Panc1 (cell line): ENCODE results near the gene PPIB. TPM values are rescaled to one million over a fixed set of nuclear protein-coding genes. Genes with fewer than 3 reads are reported as not detected.

ENCODE experiments used
- ATAC-seq: fragments of 200-7000 bp; cut with Tn5 transposase; 2 replicates; pipeline ENCODE4 v1.9.1; 2020; ENCODE audit warnings: mild to moderate bottlenecking, moderate library complexity
- BruUV-seq: library from RNA; stranded (reverse); fragments of 400-500 nt; replicated peaks from 2 replicates; lab custom pipeline; 2021; lab: Mats Ljungman, UMichigan
- CTCF ChIA-PET: fragments of 300-600 bp; sonication (Branson Sonifier 250); formaldehyde crosslinking; loops from one replicate; lab custom pipeline; 2022; ENCODE audit warnings: antibody characterized with exemption; lab: Charles Lee
- POLR2A ChIA-PET: fragments of 300-600 bp; sonication (Branson Sonifier 250); formaldehyde crosslinking; loops from one replicate; lab custom pipeline; 2022; ENCODE audit warnings: antibody characterized with exemption; lab: Charles Lee
- DNase-seq: peaks from one replicate; pipeline ENCODE4 v3.0.0-alpha.2; 2010; ENCODE audit warnings: low read depth, low spot score
- H3K27ac ChIP-seq: 2 replicates; pipeline ENCODE4 v1.5.1; 2011; ENCODE audit warnings: mild to moderate bottlenecking, low read length, inconsistent platforms
- H3K27me3 ChIP-seq: fragments of 200-500 bp; sonication (Bioruptor generic); 2 replicates; pipeline ENCODE4 v1.6.0; 2014; ENCODE audit warnings: low read length, inconsistent platforms; ENCODE audit not compliant: control insufficient read depth, insufficient read depth
- H3K36me3 ChIP-seq: fragments of 200-500 bp; sonication (Bioruptor generic); 2 replicates; pipeline ENCODE4 v1.5.1; 2014; ENCODE audit warnings: inconsistent platforms, mild to moderate bottlenecking, low read length, moderate library complexity; ENCODE audit not compliant: control insufficient read depth, insufficient read depth
- H3K4me1 ChIP-seq: 2 replicates; pipeline ENCODE4 v1.5.1; 2011; ENCODE audit warnings: inconsistent platforms, mild to moderate bottlenecking, low read length, moderate library complexity; ENCODE audit not compliant: control insufficient read depth, insufficient read depth
- H3K4me3 ChIP-seq, 2 experiments: 2 replicates each; pipeline ENCODE4 v1.5.1; 2011 to 2012; ENCODE audit warnings: low read depth in 2 of 2, low read length in 2 of 2, mild to moderate bottlenecking in 2 of 2, inconsistent platforms in 1 of 2, moderate library complexity in 1 of 2
- H3K9me3 ChIP-seq: fragments of 200-500 bp; sonication (Bioruptor generic); 2 replicates; pipeline ENCODE4 v1.5.1; 2014; ENCODE audit warnings: low read depth, mild to moderate bottlenecking, inconsistent platforms, low read length, moderate library complexity; ENCODE audit not compliant: control insufficient read depth, insufficient read depth
- CTCF ChIP-seq: fragments of 450-650 bp; IDR thresholded peaks from 2 replicates; pipeline ENCODE4 v1.5.1; 2017; ENCODE audit warnings: mild to moderate bottlenecking
- POLR2AphosphoS5 ChIP-seq: IDR thresholded peaks from 2 replicates; pipeline ENCODE4 v1.6.1; 2012; ENCODE audit warnings: mild to moderate bottlenecking, low read depth, low read length, moderate library complexity
- REST ChIP-seq, 2 experiments: IDR thresholded peaks; 2 replicates each; pipeline ENCODE4 v1.6.1; 2011 to 2012; ENCODE audit warnings: low read depth in 2 of 2, control low read depth in 1 of 2, low read length in 1 of 2, mild to moderate bottlenecking in 1 of 2, moderate library complexity in 1 of 2; ENCODE audit not compliant: insufficient read depth in 1 of 2
- SIN3A ChIP-seq: IDR thresholded peaks from 2 replicates; pipeline ENCODE4 v1.6.1; 2012; ENCODE audit warnings: low read depth, mild to moderate bottlenecking, low read length, moderate library complexity, borderline replicate concordance; ENCODE audit not compliant: insufficient read depth
- TCF7L2 ChIP-seq: IDR thresholded peaks from 2 replicates; pipeline ENCODE4 v1.6.1; 2011; ENCODE audit warnings: mild to moderate bottlenecking, low read depth, low read length, inconsistent platforms
- in situ Hi-C: cut with HindIII; loops from 2 replicates; pipeline ENCODE4 v1.10.0; 2016; ENCODE audit warnings: low sequenced_read_pairs, low pct_unique_long_range_greater_than_20kb
- intact Hi-C: fragments of 100-400 bp; cut with micrococcal nuclease; formaldehyde crosslinking; loops from one replicate; pipeline ENCODE4 v1.10.0; 2022; ENCODE audit not compliant: unreplicated experiment
- total RNA-seq: library from RNA; stranded (reverse); gene quantifications from one replicate; pipeline ENCODE4 v1.2.1, GENCODE V29; 2021; ENCODE audit not compliant: unreplicated experiment

PPIB gene
- total RNA-seq, 1 experiment from 2014 or later = 407 TPM

GRCh38 chr15:64144192-64144564 is 18.6 kb downstream of the PPIB start:
- ATAC-seq = no peak
- BruUV-seq = no TSS peak
- POLR2A ChIA-PET = no interaction called here
- no peak for TF ChIP-seq POLR2AphosphoS5
- TF ChIP-seq CTCF = no peak
- TF ChIP-seq TCF7L2 = no peak
- TF ChIP-seq REST (IDR thresholded peaks at IDR 0.05; ENCODE audit: insufficient read depth in 1 of 2, low read depth in 2 of 2, low read length in 1 of 2) = no peak
- TF ChIP-seq SIN3A = no peak
- Histone ChIP-seq H3K27ac (no peak overlapping the region), H3K4me3 (no peak overlapping the region), H3K36me3 (0 out of 2 replicates have a peak, but pooled peaks cover 8% of the 10 kb centered on the region), H3K9me3 (no peaks in the 10 kb centered on the region), H3K27me3 (no peaks in the 10 kb centered on the region), H3K4me1 (no peaks in the 10 kb centered on the region)
- no peak for DNase-seq
- CTCF ChIA-PET = no interaction called here
- in situ Hi-C loops (no loop called here), intact Hi-C loops (no loop called here)

- ChIA-PET CTCF (no interaction called here), POLR2A (interaction anchor here (0.6 kb wide), 1 partner anchor 137 kb away, joined by 5 read pairs; no protein-coding TSS in a partner anchor)
- H3K27ac ChIP-seq = no peak overlapping the region
- TF ChIP-seq POLR2AphosphoS5 (no peak), REST (IDR thresholded peaks at IDR 0.05; ENCODE audit: insufficient read depth in 1 of 2, low read depth in 2 of 2, low read length in 1 of 2) (no peak), SIN3A (no peak), CTCF (no peak), TCF7L2 (no peak)
- H3K4me3 ChIP-seq = no peak overlapping the region
- H3K27me3 ChIP-seq = no peaks in the 10 kb centered on the region
- ATAC-seq (no peak; the same call in 1 of the 2 replicates), DNase-seq (no peak)
- H3K36me3 ChIP-seq = peaks cover 10% of the 10 kb centered on the region
- H3K9me3 ChIP-seq = no peaks in the 10 kb centered on the region
- intact Hi-C loops = no loop called here
- H3K4me1 ChIP-seq = no peaks in the 10 kb centered on the region
- BruUV-seq = no TSS peak
- in situ Hi-C loops = no loop called here
Observed at GRCh38 chr15:64143276-64143675, 19.5 kb downstream of the PPIB start.
